ACC112 (cell line): ENCODE data around the gene DHRS7.
"Not testable (repeated sequence)": the region's sequence is repeated elsewhere in the genome, so short reads cannot be mapped to it uniquely, and the experiment has no call there.

Experiments
- H2AFZ ChIP-seq: fragments of 200-600 bp; sonication (generic); one replicate; pipeline ENCODE4 v1.6.0; 2017; ENCODE audit warnings: antibody characterized with exemption, low read length; ENCODE audit not compliant: unreplicated experiment
- H3K27ac ChIP-seq: fragments of 200-600 bp; sonication (generic); 2 replicates; pipeline ENCODE4 v1.5.1; 2014; ENCODE audit warnings: low read depth, mild to moderate bottlenecking, antibody characterized with exemption, low read length, moderate library complexity
- H3K27me3 ChIP-seq: fragments of 200-600 bp; sonication (generic); 2 replicates; pipeline ENCODE4 v1.6.1; 2014; ENCODE audit warnings: mild to moderate bottlenecking, antibody characterized with exemption, low read length, moderate library complexity, mixed read lengths; ENCODE audit not compliant: insufficient read depth
- H3K36me3 ChIP-seq: fragments of 200-600 bp; sonication (generic); 2 replicates; pipeline ENCODE4 v1.6.1; 2016; ENCODE audit warnings: mild to moderate bottlenecking, antibody characterized with exemption, low read length, moderate library complexity, mixed read lengths; ENCODE audit not compliant: insufficient read depth
- H3K4me1 ChIP-seq: fragments of 200-600 bp; sonication (generic); one replicate; pipeline ENCODE4 v1.6.1; 2016; ENCODE audit warnings: low read length, mixed read lengths; ENCODE audit not compliant: insufficient read depth, unreplicated experiment, control insufficient read depth
- H3K4me3 ChIP-seq: fragments of 200-600 bp; sonication (generic); 2 replicates; pipeline ENCODE4 v1.5.1; 2014; ENCODE audit warnings: mild to moderate bottlenecking, low read depth, low read length
- H3K79me2 ChIP-seq: fragments of 200-600 bp; sonication (generic); one replicate; pipeline ENCODE4 v1.6.0; 2016; ENCODE audit warnings: low read length; ENCODE audit not compliant: control insufficient read depth, unreplicated experiment, insufficient read depth

The DHRS7 gene

DNA sequence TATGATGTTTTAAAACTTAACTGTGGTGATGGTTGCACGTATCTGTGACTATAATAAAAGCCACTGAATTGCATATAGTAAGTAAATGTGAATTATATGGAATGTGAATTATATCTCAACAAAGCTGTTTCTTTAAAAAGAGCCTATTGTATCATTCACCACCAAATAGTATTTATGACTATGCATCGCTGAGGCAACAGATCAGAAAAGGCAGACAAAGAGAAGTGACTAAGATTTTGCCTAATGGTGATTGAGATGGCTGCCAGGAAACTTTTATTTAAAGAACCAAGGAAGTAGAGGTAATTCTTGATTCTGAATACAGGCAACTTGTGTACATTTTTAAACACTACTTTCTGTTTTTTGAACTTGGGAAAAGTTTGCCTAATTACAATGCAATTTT, 31.7 kb downstream of the DHRS7 start:
- H3K27ac ChIP-seq, result no peak overlapping the region
- H3K79me2 ChIP-seq, result peaks cover 2% of the 10 kb centered on the region
- peaks cover 17% of the 10 kb centered on the region for H3K36me3 ChIP-seq
- H2AFZ ChIP-seq, result no peak overlapping the region
- no peaks in the 10 kb centered on the region for H3K27me3 ChIP-seq
- no peak overlapping the region for H3K4me3 ChIP-seq
- H3K4me1 ChIP-seq, result no peaks in the 10 kb centered on the region

DNA sequence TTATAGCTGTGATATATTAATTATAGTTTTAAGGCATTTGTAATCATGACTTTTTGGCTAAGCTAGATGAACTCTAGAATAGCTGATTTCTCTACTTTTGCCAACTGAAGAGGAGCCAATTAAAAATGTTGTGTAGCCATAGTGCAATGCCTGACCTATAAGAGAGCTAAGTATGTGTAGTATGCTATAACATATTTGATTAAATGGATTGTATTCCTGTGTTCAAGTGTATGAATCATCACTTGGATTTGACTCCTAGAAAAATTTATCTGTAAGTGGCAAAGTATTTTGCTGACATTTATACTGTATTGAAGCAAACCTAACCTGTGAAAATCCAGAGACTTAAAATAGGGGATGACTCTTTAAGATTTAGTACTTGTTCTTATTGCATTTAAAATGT, 39.3 kb downstream of the DHRS7 start:
- no peak overlapping the region for H2AFZ ChIP-seq
- no peak overlapping the region for H3K27ac ChIP-seq
- H3K4me3 ChIP-seq, result no peak overlapping the region
- peaks cover 61% of the 10 kb centered on the region for H3K36me3 ChIP-seq
- no peaks in the 10 kb centered on the region for H3K79me2 ChIP-seq
- no peaks in the 10 kb centered on the region for H3K4me1 ChIP-seq
- H3K27me3 ChIP-seq, result no peaks in the 10 kb centered on the region

DNA sequence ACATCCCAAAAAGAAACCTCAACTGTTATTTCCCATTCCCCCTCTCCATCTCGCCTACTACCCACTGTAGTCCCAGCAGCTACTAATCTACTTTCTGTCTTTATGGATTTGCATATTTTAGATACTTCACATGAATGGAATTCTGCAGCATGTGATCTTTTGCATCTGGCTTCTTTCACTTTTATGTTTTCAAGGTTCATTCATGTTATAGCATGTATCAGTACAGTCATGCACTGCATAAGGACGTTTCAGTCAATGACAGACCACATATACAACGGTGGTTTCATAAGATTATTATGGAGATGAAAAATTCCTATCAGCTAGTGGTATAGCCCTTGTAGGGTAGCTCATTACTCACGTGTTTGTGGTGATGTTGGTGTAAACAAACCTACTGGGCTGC, 49.0 kb downstream of the DHRS7 start:
- Histone ChIP-seq H3K36me3 (peaks cover 38% of the 10 kb centered on the region), H3K4me1 (no peaks in the 10 kb centered on the region), H2AFZ (no peak overlapping the region), H3K27me3 (no peaks in the 10 kb centered on the region), H3K79me2 (peaks cover 32% of the 10 kb centered on the region), H3K27ac (no peak overlapping the region), H3K4me3 (no peak overlapping the region)

DNA sequence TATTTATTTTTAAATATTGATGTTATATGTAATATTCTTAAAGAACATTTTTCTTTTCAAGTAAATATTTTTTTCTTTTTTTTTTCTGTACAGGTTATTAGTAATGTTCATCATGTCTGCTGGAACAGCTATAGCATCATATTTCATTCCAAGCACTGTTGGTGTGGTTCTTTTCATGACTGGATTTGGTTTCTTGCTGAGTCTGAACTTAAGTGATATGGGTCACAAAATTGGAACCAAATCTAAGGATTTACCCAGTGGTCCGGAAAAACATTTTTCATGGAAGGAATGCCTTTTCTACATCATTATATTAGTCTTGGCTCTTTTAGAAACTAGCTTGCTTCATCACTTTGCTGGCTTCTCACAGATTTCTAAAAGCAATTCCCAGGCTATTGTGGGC, 50.3 kb downstream of the DHRS7 start:
- Histone ChIP-seq H2AFZ (no peak overlapping the region), H3K4me1 (no peaks in the 10 kb centered on the region), H3K4me3 (no peak overlapping the region), H3K36me3 (peaks cover 36% of the 10 kb centered on the region), H3K79me2 (peaks cover 43% of the 10 kb centered on the region), H3K27me3 (no peaks in the 10 kb centered on the region), H3K27ac (no peak overlapping the region)

DNA sequence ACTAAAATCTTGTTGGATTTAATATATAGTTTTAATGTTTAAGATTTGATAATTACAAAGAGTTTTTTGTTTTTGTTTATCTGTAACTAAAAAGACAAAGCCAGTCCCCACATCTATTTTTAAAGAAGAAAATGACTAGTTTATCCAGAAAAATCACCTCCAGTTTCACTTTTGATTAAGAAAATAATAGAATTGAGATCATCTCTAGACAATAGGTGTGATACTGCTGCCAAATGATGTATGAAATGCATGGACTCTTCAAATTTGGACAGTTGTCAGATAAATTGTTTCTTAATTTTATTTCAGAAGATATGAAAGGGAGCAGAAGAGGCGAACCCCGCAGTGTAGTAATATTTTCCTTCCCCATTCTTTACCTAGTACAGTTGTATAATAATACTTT, 53.5 kb downstream of the DHRS7 start:
- Histone ChIP-seq H3K79me2 (peaks cover 66% of the 10 kb centered on the region), H3K4me3 (no peak overlapping the region), H3K36me3 (peaks cover 33% of the 10 kb centered on the region), H2AFZ (no peak overlapping the region), H3K27ac (no peak overlapping the region), H3K27me3 (no peaks in the 10 kb centered on the region), H3K4me1 (no peaks in the 10 kb centered on the region)

DNA sequence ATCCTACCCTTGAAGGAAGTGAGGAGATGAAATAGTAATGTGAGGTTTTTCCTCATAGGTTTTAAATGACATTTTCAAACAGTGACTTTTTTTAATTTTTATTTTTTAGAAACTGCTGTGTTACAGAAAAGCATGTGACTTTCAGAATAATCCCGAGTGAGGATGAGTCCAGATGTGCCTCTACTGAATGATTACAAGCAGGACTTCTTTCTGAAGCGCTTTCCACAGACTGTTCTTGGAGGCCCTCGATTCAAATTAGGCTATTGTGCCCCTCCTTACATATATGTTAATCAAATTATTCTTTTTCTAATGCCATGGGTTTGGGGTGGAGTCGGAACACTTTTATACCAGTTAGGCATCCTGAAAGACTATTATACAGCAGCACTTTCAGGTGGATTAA, 57.7 kb downstream of the DHRS7 start:
- Histone ChIP-seq H2AFZ (no peak overlapping the region), H3K27ac (no peak overlapping the region), H3K4me3 (no peak overlapping the region), H3K79me2 (peaks cover 86% of the 10 kb centered on the region), H3K27me3 (no peaks in the 10 kb centered on the region), H3K36me3 (peaks cover 24% of the 10 kb centered on the region), H3K4me1 (peaks cover 2% of the 10 kb centered on the region)

DNA sequence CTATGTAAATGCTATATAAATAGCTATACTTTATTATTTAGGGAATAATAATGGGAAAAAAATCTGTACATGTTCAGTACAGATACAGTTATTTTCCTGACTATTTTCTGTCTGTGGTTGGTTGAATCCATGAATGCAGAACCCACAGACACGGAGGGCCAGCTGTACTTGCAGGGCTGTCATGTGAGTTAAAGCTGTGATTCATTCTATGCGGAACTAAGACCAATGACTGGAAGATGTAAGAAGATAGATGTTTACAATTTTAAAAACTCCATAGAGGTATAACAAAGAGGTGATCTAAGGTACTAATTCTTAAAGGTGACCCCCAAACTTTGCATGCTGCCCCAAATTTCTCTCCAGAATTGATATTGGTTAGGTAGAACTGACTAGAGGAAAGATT, 58.9 kb downstream of the DHRS7 start:
- Histone ChIP-seq H3K4me3 (no peak overlapping the region), H3K27ac (no peak overlapping the region), H3K27me3 (no peaks in the 10 kb centered on the region), H3K4me1 (peaks cover 9% of the 10 kb centered on the region), H2AFZ (no peak overlapping the region), H3K79me2 (peaks cover 88% of the 10 kb centered on the region), H3K36me3 (peaks cover 23% of the 10 kb centered on the region)

DNA sequence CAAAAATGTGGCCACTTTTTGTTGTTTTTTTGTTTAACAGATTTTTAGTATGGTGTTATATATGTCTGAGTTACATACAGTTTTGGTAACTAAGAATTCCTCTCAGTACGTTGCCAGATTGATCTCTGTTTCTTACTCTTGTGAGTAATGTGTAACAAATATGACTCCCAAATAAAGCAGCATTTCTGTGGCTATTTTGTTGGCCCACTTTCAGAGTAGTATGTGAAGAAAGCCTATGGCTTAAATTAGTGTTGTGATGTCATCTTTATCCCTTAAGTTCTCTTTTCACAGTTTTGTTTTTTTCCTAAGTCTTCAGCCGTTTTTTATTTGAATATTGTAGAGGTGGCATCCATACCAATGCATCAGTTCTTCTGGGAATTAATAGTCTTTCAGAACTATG, 62.8 kb downstream of the DHRS7 start:
- no peaks in the 10 kb centered on the region for H3K36me3 ChIP-seq
- peaks cover 90% of the 10 kb centered on the region for H3K79me2 ChIP-seq

DNA sequence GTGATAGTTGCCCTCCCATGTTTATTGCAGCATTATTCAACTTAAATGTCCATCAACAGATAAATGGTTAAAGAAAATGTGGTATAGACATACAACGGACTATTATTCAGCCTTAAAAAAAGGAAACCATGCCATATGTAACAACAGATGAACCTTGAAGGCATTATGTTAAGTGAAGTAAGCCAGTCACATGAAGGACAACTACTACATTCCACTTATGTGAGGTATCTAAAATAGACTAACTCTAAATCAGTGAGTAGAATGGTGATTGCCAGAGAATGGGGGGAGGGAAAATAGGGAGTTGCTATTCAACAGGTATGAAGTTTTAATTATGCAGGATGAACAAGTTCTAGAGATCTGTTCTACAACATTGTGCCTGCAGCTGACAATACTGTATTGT, 63.4 kb downstream of the DHRS7 start:
- Histone ChIP-seq H3K36me3 (no peaks in the 10 kb centered on the region), H3K4me1 (peaks cover 10% of the 10 kb centered on the region), H3K27ac (0 out of 2 replicates have a peak overlapping the region, but pooled peaks have one; percentile 43), H3K4me3 (no peak overlapping the region), H3K27me3 (no peaks in the 10 kb centered on the region), H2AFZ (no peak overlapping the region), H3K79me2 (peaks cover 91% of the 10 kb centered on the region)

More for the DNA sequence above, 62.8 kb downstream of the DHRS7 start:
- Histone ChIP-seq H3K27me3 (no peaks in the 10 kb centered on the region), H3K4me1 (peaks cover 9% of the 10 kb centered on the region), H2AFZ (no peak overlapping the region), H3K27ac (peak overlapping the region; percentile 43), H3K4me3 (no peak overlapping the region)

DNA sequence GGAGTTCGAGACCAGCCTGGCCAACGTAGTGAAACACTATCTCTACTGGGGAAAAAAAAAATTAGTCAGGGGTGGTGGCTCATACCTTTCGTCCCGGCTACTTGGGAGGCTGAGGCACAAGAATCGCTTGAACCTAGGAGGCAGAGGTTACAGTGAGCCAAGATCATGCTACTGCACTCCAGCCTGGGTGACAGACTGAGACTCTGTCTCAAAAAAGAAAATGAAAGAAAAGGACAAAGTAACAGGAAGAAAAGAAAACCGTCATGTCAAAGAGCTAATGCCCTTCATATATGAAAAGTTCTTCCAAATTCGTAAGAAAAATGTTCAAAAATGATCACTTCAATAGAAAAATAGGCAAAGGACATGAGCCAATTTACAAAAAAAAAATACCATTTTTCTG, 65.3 kb downstream of the DHRS7 start:
- not testable (repeated sequence) for H3K36me3 ChIP-seq, H3K27ac ChIP-seq, H3K27me3 ChIP-seq, H2AFZ ChIP-seq, H3K4me3 ChIP-seq
- peaks cover 29% of the 10 kb centered on the region for H3K4me1 ChIP-seq
- peaks cover 94% of the 10 kb centered on the region for H3K79me2 ChIP-seq

DNA sequence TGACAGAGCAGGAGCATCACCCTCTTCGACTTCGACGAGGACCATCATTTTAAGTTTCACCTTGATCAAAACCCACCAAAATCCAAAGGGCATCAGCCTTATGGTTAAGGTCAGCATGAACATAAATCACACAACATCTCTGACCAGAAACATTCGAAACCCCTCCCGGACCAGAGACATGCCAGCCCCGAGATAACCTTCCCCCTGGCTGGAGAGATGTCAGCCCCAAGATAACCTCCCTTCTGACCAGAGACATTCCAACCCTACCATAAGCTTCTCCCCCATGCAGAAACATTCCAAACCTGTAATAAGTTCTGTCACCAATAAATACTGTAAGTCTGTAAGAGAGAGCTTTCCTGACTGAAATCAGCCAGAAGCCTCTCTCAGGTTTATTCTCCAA, 67.2 kb downstream of the DHRS7 start:
- Histone ChIP-seq H3K4me3 (no peak overlapping the region), H3K27me3 (no peaks in the 10 kb centered on the region), H3K79me2 (peaks cover 95% of the 10 kb centered on the region), H3K27ac (no peak overlapping the region), H3K36me3 (no peaks in the 10 kb centered on the region), H2AFZ (no peak overlapping the region), H3K4me1 (peaks cover 37% of the 10 kb centered on the region)
